ENCODE measurements around the gene GLI2. TPM values are rescaled to one million over a fixed set of nuclear protein-coding genes. Genes with fewer than 3 reads are reported as not detected.

Gene GLI2
- total RNA-seq, 6 experiments from 2014 or later = 0.09 to 0.73 (median 0.48) TPM

- no peaks in the 10 kb centered on the region for H3K4me1 ChIP-seq
- peak; percentile 26 to 47 (median 36) for ATAC-seq
- intact Hi-C loops (cut with DNase I) = no loop called here
- no peaks in the 10 kb centered on the region for H3K9me3 ChIP-seq
- TF ChIP-seq POLR2A (IDR thresholded peaks at IDR 0.05) = no peak
- TF ChIP-seq CTCF (IDR thresholded peaks at IDR 0.05) = no peak
- 43% methylated on average over 3 of the region's 16 CpGs for WGBS (ENCODE audit: insufficient coverage, low coverage, low lambda C conversion rate, missing lambda C conversion rate)
- H3K27me3 ChIP-seq = no peaks in the 10 kb centered on the region
- DNase-seq = peak in 2 of 3 donors; percentile 15 to 41
- peaks cover 0 to 1% (median 0%) of the 10 kb centered on the region in 4 donors for H3K36me3 ChIP-seq
- H3K4me3 ChIP-seq = no peak overlapping the region
- H3K27ac ChIP-seq = peak overlapping the region in 1 of 3 donors; percentile 17
Measured at GRCh38 chr2:120758181-120759144, 22.8 kb downstream of the GLI2 start.

DNA sequence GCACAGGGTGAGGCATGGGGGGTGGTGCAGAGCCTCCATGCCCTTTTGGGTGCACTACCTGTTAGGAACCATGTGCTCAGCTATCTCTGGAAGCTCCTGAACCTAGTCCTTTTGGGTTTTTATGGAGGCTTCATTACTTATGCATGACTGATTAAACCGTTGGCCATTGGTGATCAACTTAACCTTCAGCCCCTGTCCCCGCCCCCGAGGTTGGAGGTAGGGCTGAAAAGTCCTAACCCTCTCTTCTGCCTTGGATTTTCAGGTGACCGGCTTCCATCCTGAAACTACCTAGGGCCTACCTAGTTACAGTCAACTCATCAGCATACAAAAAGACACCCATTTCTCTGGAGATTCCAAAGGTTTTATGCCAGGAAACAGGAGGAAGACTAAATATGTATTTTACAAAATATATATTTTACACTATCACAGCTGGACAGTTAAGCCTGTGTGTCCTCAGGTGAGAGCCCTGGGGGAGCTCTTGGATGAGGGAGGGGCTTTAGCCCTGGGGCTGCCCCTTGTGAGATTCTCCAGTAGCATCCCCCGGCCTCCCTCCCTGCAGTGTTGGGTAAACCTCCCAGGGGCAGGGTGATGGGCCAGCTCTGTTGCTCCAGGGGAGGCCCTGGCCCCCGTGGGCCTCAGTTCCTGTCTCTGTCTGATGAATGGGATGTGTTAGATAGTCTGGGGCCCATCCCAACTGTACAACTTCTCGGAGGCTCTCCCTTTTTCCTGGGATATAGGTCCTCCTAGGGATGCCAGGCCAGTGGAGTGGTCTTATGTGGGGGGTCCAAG lies 24.1 kb downstream of the GLI2 start:
- Histone ChIP-seq H3K4me3 (no peak overlapping the region), H3K4me1 (no peaks in the 10 kb centered on the region), H3K27ac (no peak overlapping the region), H3K9me3 (no peaks in the 10 kb centered on the region), H3K27me3 (no peaks in the 10 kb centered on the region), H3K36me3 (peaks cover 0 to 1% (median 0%) of the 10 kb centered on the region in 4 donors)
- DNase-seq = peak in 2 of 3 donors; percentile 2 to 12
- no peak for ATAC-seq
- TF ChIP-seq POLR2A (IDR thresholded peaks at IDR 0.05) = no peak
- TF ChIP-seq CTCF (IDR thresholded peaks at IDR 0.05) = no peak
- intact Hi-C loops (cut with DNase I) = no loop called here
- WGBS (ENCODE audit: insufficient coverage, low coverage, low lambda C conversion rate, missing lambda C conversion rate) = 73% methylated on average over 6 of the region's 7 CpGs

DNA sequence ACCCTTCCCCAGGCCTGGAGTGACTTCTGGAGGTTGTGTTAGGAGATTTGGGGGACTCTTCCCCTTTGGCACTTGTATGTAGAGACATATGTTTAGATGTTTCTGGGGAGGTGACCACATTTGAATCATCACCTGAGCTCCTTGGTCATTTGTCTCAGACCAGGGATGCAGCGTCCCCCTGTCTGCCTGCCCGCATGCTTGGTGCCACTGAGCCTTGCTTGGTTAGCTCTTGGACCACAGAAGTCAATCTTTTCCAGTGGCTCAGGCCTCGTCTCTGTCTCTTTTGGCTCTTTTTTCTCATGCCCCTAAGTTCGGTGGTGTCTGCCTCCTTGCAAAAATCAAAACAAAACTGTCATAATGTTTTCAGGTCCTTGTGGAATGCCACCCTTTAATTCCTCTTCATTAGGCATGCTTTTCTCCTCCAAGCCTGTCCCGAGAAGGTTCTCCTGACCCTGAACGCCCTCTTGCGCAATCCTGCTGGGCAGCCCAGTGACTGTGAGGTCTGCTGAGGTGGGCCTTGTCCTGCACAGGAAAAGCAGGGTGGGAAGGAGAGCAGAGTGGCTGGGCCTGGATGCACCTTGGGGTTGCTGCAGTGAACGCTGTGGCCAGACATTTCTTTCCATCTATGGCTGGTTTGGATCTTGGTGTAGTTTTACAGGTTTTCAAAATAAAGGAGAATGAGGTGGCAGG lies 24.9 kb downstream of the GLI2 start:
- ATAC-seq (no peak), DNase-seq (peak in 2 of 3 donors; percentile 27 to 37)
- intact Hi-C loops (cut with DNase I) = no loop called here
- Histone ChIP-seq H3K27ac (no peak overlapping the region), H3K4me3 (no peak overlapping the region), H3K4me1 (no peaks in the 10 kb centered on the region), H3K9me3 (no peaks in the 10 kb centered on the region), H3K36me3 (peaks cover 0 to 1% (median 0%) of the 10 kb centered on the region in 4 donors), H3K27me3 (no peaks in the 10 kb centered on the region)
- TF ChIP-seq POLR2A (IDR thresholded peaks at IDR 0.05) (no peak), CTCF (IDR thresholded peaks at IDR 0.05) (no peak)
- WGBS (ENCODE audit: insufficient coverage, low coverage, low lambda C conversion rate, missing lambda C conversion rate) = 70% methylated on average over 5 of the region's 8 CpGs

DNA sequence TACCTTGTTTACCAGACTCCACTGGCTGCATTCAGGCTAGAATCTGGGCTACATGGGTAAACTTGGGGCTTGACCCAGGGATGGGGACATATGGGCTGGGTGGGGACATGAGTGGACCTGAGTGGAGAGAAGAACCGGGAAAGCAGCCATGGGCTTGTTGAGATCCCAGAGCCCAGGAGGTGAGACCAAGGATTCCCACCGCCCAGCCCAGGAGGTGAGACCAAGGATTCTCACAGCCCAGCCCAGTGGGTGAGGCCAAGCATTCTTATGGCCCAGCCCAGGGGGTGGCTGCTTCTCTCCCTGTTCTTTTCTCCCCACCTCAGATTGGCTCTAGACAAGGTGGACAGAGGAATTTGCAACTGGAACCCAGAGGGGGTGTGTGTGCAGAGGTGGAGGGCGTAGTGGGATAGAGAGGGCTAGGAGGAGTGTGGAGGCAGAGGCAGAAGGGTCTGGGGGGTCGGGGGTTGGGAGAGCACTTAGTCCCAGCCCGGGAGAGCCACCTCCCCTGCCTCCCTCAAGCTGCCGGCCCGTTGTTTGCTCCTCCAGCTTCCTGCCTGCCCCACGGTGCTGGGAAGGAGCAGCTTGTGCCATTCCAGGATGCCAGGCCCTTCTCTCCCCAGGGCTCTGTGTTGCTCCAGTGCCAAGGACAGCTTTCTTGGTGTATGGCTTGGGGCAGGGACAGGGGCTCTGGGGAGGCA lies 25.6 kb downstream of the GLI2 start:
- Histone ChIP-seq H3K27ac (no peak overlapping the region), H3K36me3 (no peaks in the 10 kb centered on the region), H3K4me1 (no peaks in the 10 kb centered on the region), H3K4me3 (no peak overlapping the region), H3K27me3 (no peaks in the 10 kb centered on the region), H3K9me3 (no peaks in the 10 kb centered on the region)
- intact Hi-C loops (cut with DNase I) = no loop called here
- ATAC-seq = no peak
- 33% methylated on average over 2 of the region's 8 CpGs for WGBS (ENCODE audit: insufficient coverage, low coverage, low lambda C conversion rate, missing lambda C conversion rate)
- DNase-seq = peak in 2 of 3 donors; percentile 10 to 33
- TF ChIP-seq CTCF (IDR thresholded peaks at IDR 0.05) (no peak), POLR2A (IDR thresholded peaks at IDR 0.05) (no peak)

Data from right lobe of liver (tissue), 6 donors.